ENCODE data around the gene MTPN. TPM values are rescaled to one million over a fixed set of nuclear protein-coding genes. Genes with fewer than 3 reads are reported as not detected.
A peak's percentile ranks its signal among the peaks of the same experiment; 100 is the strongest.

The MTPN gene
- total RNA-seq, 4 donors from 2014 or later, result 66.3 to 94.6 (median 75.0) TPM

DNA sequence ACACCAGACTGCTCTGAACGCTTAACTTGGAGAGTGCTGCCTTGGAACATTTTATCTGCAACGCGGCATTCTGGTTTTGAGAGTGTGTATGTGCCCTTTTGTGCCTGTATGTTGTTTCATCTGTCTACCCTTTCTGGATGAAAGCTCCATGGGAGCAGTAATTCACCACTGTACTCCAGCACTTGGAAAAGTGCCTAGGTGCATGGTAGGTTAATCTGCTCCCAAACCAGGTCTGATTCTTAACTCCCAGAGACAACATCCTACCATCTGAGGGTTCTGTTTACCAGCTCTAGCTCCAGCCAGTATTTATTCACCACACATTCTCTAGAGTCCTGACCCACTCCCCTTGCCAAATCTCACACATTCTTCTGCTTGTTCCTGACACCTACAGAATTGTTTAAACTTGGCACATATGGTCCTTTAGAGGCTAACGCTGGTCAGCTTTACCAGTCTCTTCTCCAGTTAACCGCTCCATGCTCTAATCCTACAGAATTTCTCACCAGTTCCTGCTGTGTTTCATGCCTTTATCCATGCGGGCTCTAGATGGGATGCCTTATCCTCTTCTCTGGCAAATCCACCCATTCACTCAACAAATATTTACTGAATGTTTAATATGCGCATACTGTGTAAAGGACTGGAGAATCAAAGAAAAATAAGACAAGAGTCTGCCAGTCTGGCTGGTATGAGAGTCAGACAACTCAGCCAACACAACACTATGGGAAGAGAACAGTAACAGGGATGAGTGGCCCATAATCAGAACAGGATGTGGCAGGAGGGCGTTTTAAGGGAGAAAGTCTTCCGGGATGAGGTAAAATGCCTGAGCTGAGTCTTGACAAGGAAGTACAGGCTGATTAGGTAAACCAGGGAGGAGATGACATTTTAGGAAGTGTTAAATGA, 46.3 kb downstream of the MTPN start:
- DNase-seq (ENCODE audit: low spot score in 2 of 2), result no peak
- H3K9me3 ChIP-seq, result no peaks in the 10 kb centered on the region
- peaks cover 0 to 22% (median 3%) of the 10 kb centered on the region in 4 donors for H3K4me1 ChIP-seq
- no peak overlapping the region for H3K4me3 ChIP-seq
- H3K36me3 ChIP-seq, result peaks cover 0 to 24% (median 0%) of the 10 kb centered on the region in 3 donors
- peak overlapping the region in 1 of 4 donors; percentile 41 for H3K27ac ChIP-seq
- TF ChIP-seq, protein P1, sequence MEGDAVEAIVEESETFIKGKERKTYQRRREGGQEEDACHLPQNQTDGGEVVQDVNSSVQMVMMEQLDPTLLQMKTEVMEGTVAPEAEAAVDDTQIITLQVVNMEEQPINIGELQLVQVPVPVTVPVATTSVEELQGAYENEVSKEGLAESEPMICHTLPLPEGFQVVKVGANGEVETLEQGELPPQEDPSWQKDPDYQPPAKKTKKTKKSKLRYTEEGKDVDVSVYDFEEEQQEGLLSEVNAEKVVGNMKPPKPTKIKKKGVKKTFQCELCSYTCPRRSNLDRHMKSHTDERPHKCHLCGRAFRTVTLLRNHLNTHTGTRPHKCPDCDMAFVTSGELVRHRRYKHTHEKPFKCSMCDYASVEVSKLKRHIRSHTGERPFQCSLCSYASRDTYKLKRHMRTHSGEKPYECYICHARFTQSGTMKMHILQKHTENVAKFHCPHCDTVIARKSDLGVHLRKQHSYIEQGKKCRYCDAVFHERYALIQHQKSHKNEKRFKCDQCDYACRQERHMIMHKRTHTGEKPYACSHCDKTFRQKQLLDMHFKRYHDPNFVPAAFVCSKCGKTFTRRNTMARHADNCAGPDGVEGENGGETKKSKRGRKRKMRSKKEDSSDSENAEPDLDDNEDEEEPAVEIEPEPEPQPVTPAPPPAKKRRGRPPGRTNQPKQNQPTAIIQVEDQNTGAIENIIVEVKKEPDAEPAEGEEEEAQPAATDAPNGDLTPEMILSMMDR (IDR thresholded peaks at IDR 0.05), result no peak
- TF ChIP-seq EP300 (IDR thresholded peaks at IDR 0.05) (no peak), POLR2A (IDR thresholded peaks at IDR 0.05) (no peak)
- whole genome bisulfite sequencing, 2 donors, result 61 to 72% methylated on average over 9 of the region's 9 CpGs
- H3K27me3 ChIP-seq, result no peaks in the 10 kb centered on the region

DNA sequence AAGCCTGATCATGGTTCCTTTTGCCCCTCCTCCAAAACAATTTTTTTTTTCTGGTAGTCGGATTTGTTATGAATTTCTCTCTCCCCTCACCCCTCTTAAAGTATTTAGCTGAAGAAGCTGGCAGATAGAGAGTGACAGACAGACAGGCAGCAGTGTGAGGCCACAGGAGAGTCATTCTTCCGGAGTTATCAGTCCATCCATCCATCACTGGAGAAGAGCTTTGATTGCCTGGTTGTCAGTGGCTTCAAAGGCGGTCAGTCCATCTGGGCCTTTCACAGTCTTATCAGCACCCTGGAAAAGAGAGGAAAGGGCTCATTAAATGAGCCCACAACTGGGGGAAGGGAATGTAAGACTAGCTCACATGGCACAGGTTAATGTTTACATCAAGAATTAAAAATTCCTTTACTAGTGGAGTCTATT, 47.4 kb downstream of the MTPN start:
- TF ChIP-seq POLR2A (IDR thresholded peaks at IDR 0.05) (no peak), EP300 (IDR thresholded peaks at IDR 0.05) (no peak)
- TF ChIP-seq, protein P1 (IDR thresholded peaks at IDR 0.05), result no peak
- WGBS, 2 donors, result 60% methylated on average over 3 of the region's 3 CpGs
- no peak overlapping the region for H3K27ac ChIP-seq
- no peak for DNase-seq (ENCODE audit: low spot score in 2 of 2)
- peaks cover 0 to 24% (median 0%) of the 10 kb centered on the region in 3 donors for H3K36me3 ChIP-seq
- H3K9me3 ChIP-seq, result no peaks in the 10 kb centered on the region
- peaks cover 0 to 22% (median 3%) of the 10 kb centered on the region in 4 donors for H3K4me1 ChIP-seq
- H3K4me3 ChIP-seq, result no peak overlapping the region
- no peaks in the 10 kb centered on the region for H3K27me3 ChIP-seq

DNA sequence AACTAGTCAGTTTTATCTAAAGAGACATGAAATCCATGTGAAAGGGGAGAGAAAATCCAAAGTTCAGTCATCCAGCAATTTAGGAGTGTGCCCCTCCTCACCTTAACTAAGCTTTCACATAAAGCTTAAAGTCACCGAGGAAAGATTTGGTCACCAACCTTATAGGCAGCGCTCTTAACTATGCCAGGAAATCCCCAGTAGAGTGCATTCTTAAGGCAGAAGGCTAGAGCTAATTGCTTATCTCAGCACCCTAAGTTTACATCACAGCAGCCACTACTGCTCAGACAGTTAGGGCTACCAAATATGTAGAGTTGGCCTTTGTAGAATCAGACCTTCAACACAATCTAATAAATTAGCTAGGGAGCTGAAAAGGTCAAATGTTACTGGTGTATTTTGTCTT, 47.9 kb downstream of the MTPN start:
- no peaks in the 10 kb centered on the region for H3K27me3 ChIP-seq
- no peaks in the 10 kb centered on the region for H3K9me3 ChIP-seq
- no peak overlapping the region for H3K27ac ChIP-seq
- no peak overlapping the region for H3K4me3 ChIP-seq
- DNase-seq (ENCODE audit: low spot score in 2 of 2), result no peak
- H3K36me3 ChIP-seq, result peaks cover 0 to 24% (median 0%) of the 10 kb centered on the region in 3 donors
- peaks cover 0 to 22% (median 3%) of the 10 kb centered on the region in 4 donors for H3K4me1 ChIP-seq
- no peak for TF ChIP-seq EP300 (IDR thresholded peaks at IDR 0.05)
- TF ChIP-seq, protein P1 (IDR thresholded peaks at IDR 0.05), result no peak
- TF ChIP-seq POLR2A (IDR thresholded peaks at IDR 0.05), result no peak
- 56 to 61% methylated on average over 2 of the region's 2 CpGs for WGBS, 2 donors

DNA sequence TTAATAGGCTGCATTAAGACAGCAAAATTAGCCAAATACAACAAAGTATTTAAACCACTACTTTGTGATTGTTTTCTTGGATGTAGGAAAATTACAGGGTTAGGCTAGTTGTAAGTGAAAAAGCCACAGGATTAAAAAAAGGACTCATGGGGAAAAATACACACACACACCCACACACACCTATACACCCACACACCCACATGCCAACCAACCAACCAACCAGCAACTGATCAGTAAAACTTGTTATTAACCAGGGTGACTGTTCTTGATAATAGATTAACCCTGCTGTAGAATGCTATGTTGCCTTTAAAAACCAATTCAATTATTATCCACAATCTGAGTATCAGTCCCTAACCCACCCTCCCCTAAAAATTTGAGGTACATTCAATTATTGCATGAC, 49.0 kb downstream of the MTPN start:
- Histone ChIP-seq H3K9me3 (no peaks in the 10 kb centered on the region), H3K27me3 (no peaks in the 10 kb centered on the region), H3K4me1 (peaks cover 0 to 22% (median 3%) of the 10 kb centered on the region in 4 donors), H3K36me3 (peaks cover 0 to 24% (median 0%) of the 10 kb centered on the region in 3 donors), H3K4me3 (no peak overlapping the region), H3K27ac (no peak overlapping the region)
- no peak for TF ChIP-seq EP300 (IDR thresholded peaks at IDR 0.05)
- no peak for TF ChIP-seq POLR2A (IDR thresholded peaks at IDR 0.05)
- TF ChIP-seq, protein P1 (IDR thresholded peaks at IDR 0.05), result no peak
- no peak for DNase-seq (ENCODE audit: low spot score in 2 of 2)

DNA sequence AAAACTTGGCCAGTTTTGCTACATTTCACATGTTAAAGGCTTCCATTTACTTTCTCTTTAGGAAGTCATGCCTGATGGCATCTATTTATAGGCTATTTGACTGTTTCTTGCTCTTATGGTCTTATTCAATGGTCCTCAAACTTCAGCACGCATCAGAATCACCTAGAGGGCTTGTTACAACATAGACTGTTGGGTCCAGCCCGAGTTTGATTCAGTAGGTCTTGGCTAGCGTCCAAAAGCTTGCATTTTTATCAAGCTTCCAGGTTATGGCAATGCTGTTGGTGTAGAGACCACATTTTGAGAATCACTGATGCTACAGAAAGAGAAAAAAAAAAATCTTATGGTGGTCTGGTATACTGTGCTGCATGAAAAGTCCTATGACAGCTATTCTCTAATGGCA, 51.9 kb downstream of the MTPN start:
- Histone ChIP-seq H3K4me3 (no peak overlapping the region), H3K27me3 (no peaks in the 10 kb centered on the region), H3K9me3 (no peaks in the 10 kb centered on the region), H3K36me3 (peaks cover 0 to 24% (median 0%) of the 10 kb centered on the region in 3 donors), H3K27ac (no peak overlapping the region), H3K4me1 (peaks cover 0 to 4% (median 0%) of the 10 kb centered on the region in 4 donors)
- no peak for DNase-seq (ENCODE audit: low spot score in 2 of 2)
- TF ChIP-seq POLR2A (IDR thresholded peaks at IDR 0.05), result no peak
- WGBS, 2 donors, result 81 to 88% methylated on average over 3 of the region's 3 CpGs
